SKM-1 treated with dmso at 0.1 percent for 144 hours (cell line): ENCODE results near the gene FBH1.
"Not testable (repeated sequence)": the region's sequence is repeated elsewhere in the genome, so short reads cannot be mapped to it uniquely, and the experiment has no call there.

ENCODE experiments used
- DNase-seq: peaks from one replicate; lab custom pipeline; 2025; ENCODE audit not compliant: unreplicated experiment; lab: John Stamatoyannopoulos, UW

FBH1 gene

DNA sequence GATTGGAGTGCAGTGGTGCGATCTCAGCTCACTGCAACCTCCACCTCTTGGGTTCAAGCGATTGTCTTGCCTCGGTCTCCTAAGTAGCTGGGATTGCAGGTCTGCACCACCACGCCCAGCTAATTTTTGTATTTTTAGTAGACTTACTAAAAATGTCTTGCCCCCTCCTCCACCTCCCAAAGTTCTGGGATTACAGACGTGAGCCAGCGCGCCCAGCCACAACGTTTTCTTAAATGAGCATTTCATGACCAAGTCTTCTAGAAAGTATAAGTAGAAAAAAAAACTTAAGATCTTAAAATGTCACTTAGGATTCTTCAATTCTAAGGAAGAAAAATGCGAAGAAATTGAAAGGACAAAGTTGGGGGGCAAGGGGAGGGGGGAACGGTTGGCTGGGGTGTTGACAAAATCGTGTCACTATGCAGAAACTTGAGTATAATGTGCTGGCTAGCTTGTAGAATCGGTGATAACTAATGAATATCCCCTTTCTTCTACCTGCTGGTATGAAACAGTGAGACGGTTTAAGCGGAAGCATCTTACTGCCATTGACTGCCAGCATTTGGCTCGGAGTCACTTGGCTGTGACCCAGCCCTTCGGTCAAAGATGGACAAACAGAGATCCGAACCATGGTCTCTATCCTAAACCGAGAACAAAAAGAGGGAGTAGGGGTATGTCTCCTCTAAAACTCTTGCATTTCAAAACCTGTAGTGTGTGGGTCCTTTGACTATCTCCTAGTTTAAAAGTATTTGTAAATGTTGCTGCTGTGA, 12.7 kb downstream of the FBH1 start:
- no peak for DNase-seq

DNA sequence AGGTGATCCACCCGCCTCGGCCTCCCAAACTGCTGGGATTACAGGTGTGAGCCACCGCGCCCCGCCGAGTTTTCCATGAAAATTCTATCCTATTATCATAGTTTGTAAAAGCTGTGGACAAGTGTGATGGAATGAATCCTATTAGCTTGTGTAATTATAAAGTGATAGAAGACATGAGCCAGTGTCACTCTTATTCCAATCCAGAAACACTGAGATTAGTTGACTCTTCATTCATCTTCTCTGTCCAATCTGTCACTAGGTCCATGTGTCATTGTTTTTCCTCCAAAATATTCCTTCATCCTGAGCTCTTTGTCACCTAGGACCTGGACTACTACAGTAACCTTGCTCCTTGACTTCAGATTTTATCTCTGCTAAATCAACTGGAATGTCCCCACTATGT, 13.5 kb downstream of the FBH1 start:
- DNase-seq, result no peak

DNA sequence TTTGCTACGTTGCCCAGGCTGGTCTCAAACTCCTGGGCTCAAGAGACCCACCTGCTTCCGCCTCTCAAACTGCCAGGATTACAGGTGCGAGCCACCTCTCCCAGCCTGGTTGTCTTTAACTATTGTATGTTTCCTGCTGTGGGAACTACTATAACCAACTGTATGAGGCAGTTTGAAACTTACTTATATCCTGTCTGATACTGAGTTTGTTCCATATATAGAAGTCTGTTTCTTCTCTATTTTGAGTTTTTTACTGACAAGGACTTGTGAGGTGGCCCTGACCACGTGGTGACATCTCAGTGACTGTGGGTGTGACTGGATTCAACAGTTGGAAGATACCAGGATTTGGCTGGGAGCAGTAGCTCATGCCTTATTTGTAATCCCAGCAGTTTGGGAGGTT, 14.2 kb downstream of the FBH1 start:
- no peak for DNase-seq

DNA sequence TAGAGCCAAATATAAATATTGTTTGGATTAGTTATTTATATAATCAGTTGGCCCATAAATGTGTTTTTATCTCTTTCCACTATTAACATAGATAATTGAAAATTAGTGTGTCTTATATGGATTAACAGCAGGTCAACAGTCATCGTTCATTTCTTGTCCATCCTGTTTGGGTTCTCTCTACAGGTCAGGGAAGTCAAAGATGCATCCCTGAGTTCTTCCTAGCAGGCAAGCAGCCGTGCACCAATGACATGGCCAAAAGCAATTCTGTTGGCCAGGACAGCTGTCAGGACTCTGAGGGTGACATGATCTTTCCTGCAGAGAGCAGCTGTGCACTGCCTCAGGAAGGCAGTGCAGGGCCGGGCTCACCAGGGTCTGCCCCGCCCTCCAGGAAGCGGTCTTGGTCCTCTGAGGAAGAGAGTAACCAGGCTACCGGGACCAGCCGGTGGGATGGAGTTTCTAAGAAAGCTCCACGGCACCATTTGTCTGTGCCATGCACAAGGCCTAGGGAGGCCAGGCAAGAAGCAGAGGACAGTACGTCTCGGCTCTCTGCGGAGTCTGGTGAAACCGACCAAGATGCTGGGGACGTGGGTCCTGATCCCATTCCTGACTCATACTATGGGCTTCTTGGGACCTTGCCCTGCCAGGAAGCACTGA, 15.9 kb downstream of the FBH1 start:
- DNase-seq, result no peak

DNA sequence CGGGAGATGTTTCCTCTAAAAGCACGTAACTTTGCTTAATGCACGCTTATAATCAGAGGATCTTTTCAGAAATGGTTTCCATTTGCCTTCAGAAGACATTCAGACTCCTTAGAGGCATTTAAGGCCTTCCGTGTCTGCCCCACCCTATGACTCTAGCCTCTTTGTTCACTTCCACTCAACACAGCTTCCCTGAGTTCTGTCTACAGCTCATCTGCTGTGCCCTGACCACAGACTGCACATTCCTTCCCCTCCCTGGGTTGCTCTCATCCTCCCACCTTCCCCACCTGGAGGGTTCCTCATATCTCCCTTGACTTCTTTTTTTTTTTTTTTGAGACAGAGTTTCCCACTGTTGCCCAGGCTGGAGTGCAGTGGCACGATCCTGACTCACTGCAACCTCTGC, 16.6 kb downstream of the FBH1 start:
- no peak for DNase-seq

DNA sequence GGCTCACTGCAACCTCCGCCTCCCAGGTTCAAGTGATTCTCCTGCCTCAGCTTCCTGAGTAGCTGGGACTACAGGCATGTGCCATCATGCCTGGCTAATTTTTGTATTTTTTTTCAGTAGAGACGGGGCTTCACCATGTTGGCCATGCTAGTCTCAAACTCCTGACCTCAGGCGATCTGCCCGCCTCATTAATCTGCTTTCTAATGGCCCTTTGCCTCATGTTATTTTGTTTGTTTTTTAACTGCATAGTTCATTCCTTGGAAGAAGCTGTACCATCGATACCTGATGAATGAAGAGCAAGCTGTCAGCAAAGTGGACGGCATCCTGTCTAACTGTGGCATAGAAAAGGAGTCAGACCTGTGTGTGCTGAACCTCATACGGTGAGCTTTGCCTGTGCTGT, 18.6 kb downstream of the FBH1 start:
- DNase-seq, result not testable (repeated sequence)

DNA sequence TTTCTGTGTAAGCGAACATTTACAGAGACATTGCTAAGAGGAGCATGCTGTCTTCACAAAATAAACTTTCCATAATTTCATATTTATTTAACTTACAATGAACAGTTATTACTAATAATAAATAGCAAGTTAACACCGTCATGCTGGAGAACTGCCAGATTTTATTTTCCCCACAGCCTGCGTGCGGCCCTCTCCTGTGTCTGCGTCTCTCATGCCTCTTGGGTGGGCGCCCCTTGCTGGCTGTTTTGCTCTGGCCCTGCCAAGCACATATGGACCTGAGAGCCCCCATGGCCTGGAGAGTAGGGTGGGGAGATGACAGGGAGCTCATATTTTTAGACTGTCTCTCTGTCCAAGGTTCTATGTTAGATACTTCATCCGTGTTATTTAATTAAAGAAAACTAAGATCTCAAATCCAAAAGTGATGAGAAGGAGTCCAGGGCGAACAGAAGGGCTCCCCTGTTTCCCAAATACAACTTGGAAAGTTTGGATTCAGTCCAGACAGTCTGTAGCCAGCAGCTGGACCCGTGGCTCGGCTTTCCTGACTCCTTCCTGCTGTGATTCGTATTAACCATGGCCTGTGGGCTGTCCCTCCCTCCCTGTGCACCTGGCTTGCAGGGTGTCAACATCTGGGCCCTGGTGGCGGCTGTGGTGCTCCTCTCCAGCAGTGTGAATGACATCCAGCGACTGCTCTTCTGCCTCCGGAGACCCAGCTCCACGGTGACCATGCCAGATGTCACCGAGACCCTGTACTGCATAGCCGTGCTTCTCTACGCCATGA, 20.5 kb downstream of the FBH1 start:
- DNase-seq, result no peak

DNA sequence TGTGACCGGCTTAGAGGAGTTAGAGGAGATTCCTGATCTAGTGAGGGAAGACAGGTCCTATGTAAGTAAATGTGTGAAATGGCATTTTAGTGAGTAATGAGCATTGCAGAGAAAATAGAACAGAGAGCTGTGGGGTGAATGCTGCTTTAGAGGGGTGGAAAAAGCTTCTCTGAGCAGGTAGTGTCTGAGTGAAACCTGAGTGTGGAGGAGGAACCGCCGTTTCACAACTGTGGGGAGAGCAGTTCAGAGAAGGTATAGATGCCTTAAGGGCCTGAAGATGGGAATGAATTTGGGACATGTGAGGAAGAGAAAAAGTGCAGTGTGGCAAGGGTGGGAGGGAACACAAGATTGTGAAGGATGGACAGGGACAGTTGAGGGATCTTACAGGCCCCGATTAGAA, 21.6 kb downstream of the FBH1 start:
- DNase-seq, result no peak

DNA sequence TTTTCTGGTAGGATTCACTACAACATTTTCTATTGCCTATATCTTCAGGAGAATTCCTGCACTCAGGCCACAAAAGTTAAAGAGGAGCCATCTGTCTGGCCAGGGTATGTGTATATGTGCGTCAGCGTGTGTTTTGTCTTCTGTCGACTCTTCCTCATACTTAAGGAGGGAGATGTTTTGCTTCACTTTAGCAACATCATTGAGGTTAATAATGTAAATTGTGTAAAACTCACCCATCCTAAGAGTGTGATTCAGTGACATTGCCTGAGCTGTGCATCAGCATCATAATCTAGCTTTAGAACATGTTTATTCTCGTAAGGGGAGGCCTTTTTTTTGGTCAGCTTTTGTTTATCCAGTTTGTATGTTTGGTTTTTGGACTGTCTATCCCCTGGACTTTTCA, 23.7 kb downstream of the FBH1 start:
- no peak for DNase-seq

DNA sequence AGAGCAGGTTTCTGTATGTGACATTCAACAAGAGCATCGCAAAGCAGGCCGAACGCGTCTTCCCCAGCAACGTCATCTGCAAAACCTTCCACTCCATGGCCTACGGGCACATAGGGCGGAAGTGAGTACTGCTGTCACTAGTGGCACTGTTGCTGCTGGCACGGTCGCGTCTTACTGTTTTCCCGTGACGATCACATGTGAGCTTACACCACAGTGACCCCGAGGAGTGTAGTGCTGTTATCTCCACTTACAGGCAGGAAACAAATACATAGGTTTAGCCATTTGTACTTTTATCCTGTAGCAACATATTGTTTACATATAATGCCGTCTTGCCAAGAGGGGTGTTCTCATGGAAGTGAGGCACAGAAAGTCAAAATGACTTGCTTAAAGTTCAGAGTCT, 25.4 kb downstream of the FBH1 start:
- DNase-seq, result no peak

DNA sequence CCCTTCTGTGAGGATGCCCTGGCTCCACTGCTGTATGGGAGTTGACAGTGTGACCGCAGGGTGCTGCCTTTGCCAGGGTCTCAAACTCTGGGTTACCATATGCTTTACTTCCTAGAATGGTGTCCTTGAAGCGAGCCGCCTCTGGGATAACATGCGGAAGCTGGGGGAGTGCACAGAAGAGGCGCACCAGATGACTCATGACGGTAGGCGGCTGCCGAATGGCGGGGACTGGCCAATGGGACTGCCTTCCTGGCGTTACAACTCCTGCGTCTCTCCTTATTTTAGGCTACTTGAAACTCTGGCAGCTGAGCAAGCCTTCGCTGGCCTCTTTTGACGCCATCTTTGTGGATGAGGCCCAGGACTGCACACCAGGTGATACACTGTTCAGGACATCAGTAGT, 27.3 kb downstream of the FBH1 start:
- no peak for DNase-seq

DNA sequence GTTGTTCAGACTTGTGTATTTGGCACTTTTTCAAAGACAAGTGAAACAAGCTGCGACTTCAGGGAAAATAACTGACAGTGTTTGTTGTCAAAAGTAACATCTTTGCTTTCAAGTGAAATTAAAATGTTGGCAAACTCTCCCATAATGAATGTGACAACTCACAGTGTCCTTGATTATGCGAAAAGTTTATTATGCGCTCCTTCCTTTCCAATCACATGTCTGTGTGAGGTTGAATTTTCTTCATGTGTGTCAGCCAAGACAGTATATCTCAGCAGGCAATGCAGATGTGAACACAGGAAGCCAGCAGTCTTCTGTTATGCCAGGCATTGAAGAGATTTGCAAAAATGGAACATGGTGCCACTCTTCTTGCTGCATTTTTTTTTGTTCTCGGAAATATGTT, 28.7 kb downstream of the FBH1 start:
- DNase-seq, result no peak

DNA sequence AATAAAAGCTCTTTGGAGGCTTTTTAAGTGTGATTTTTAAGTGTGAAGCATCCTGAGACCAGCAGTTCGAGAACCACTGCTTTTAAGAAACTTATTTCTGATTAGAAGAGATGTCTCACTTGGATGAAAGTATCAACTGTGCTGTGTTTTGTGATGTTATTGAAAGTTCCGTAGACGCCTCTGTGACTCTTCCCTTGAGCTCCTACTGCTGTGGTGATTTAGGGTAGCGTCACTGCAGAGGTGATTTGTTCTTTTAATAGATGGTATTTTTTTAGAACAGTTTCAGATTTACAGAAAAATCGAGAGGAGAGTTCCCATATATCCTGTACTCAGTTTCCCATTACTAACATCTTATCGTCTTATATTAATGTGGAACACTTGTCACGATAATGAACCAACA, 29.5 kb downstream of the FBH1 start:
- DNase-seq, result no peak

DNA sequence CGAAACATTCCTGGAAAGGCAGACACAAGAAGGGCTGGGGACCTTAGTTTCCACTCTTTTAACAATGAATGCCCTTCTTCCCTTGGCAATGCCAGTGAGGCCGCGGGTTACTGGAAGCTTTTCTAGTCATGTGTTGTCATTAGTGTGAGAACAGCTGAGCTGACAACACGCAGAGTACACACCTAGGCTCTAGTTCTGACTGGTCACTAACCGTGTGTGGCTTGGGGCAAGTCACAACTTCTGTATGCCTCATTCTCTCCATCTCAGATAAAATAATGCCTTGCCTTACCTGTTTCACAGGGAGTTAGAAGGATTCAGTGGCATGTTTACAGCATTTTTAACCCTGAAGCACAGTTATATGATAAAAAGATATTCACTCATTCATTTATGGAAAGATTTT, 31.7 kb downstream of the FBH1 start:
- DNase-seq, result no peak

DNA sequence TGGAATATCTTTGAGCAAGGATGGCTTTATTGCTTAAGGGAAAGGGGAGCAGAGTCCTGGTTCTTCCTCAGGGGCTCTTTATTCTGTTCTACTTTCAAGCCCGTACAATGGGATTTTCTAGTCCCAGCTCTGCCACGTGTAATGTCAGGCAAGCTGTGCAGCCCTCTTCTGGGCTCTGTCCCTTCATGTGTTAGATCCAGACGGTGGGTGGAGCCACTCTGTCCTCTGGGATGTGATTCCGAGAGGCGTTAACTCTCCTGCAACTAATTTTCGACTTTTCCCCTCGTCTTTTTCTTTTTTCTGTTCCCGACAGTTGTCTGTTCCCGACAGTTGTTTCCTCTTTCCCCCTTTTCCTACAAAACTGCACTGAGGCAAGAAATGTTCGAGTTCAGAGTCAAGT, 34.8 kb downstream of the FBH1 start:
- no peak for DNase-seq

DNA sequence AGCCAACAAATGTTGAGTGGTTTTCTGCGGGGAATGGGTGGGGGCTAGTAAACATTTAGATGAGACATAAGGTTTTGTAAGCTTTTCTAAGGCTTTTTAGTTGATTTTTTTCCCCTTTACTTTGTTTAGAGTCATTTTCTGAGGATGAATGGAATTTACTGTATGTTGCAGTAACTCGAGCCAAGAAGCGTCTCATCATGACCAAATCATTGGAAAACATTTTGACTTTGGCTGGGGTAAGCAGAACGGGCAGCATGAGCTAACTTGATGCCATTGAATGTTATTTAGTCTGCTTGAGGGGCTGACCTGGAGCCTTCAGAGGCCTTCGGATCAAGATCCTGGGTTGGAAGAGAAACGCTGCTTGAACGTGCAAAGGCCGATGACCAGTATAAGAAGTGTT, 37.3 kb downstream of the FBH1 start:
- no peak for DNase-seq

DNA sequence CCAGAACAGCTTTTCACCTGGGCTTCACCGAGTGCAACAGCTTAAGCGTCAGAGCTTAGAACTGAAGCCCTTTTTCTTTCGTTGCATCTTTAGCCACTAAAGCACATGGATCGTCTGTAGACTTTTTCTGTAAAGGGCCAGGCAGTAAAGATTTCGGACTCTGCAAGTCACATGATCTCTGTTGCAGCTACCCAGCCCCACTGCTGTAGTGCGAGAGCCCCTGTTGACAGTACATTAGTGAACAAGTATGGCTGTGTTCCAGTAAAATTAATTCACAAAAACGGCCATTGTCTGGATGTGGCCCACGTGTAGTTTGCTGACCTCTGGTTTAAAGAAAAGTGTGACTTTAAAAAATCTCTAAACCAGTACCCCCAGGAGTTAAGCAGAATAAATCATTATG, 39.4 kb downstream of the FBH1 start:
- DNase-seq, result no peak

DNA sequence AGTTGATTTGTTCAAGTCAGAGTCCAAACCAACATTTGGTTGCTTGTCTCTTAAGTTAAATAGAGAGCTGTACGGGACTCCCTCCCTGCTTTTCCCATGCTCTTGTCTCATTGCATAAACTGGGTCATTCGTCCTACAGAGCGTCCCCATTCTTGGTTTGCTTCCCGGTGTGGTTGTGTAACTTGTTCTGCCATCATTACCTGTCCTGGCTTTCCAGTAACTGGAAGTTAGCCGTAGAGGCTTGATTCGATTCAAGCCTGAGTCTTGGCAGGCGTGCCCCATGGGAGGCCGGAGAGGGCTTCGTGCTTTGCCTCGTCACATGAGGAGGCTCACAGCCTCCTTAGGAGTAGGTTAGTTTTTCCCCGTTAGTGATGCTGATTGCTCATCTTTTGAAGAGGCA, 40.2 kb downstream of the FBH1 start:
- no peak for DNase-seq

DNA sequence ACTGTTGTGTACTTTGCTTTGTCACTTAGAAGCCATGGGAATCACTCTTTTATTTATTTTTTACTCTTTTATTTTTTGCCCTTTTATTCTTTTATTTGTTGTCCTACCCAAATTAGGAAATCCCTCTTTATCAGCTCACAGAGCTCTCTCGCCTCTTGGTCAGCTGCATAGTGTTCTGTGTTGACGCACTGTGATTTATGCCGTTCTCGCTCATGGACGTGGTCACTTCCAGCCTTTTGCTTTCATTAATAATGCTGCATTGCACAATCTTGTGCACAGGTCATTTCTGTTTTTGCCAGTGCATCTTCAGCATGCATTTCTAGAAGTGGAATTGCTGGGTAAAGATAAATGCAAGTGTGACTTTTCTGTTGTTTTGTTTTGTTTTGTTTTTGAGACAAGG, 42.3 kb downstream of the FBH1 start:
- no peak for DNase-seq

DNA sequence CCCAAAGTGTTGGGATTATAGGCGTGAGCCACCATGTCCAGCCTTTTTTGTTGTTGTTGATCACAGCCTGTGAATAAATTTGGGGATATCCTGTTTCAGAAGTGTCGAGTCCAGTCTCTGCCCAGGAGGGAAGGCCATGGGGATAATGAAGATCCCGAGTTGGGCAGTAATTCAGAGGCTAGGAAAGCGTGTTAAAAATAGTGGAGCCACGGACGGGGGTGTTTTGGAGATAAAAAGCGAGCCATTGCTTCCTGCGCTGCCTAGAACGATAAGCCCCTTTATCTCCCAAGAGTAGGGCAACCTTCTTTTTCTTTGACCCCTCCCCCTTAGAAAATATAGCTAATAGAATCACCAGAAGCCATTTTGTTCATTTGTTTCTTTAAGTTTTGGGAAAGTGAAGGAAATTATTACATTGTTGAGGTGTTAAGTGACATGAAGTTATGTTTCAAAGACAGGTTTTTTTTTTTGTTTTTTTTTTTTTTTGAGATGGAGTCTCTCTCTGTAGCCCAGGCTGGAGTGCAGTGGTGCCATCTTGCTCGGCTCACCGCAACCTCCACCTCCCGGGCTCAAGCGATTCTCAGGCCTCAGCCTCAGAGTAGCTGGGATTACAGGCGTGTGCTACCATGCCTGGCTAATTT, 44.0 kb downstream of the FBH1 start:
- no peak for DNase-seq

DNA sequence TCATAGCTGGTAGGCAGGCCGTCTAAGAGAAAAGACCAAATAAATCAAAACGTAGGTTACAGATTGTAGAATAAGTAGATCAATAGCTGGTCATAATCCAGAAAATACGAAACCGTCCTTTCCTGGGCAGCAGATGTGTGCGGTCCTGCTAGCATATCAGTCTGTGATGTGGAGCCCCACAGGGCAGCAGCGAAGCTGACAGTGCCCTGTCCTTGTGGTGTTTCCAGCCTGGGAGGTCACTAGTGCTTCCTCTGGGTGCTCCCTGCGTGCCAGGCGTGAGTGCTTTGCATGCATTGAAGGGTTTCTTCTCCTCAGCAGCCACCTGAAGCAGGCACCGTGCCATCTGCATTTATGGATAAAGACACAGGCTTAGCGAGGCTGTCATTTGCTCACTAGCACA, 45.6 kb downstream of the FBH1 start:
- DNase-seq, result no peak

DNA sequence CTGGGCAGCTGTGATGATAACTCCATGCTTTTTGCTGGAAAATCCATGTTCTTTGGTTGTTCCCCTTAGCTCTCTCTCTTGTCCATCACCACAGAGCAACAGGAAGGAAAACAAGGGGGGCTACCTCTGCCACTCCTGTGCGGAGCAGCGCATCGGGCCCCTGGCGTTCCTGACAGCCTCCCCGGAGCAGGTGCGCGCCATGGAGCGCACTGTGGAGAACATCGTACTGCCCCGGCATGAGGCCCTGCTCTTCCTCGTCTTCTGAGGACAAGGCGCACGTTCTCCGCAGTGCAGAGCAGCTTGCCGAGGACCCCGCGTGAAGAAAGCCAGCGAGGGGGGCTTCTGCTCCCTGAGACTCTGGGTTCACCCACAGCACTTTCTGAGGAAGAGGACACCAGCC, 47.0 kb downstream of the FBH1 start:
- no peak for DNase-seq
